ENCODE data around the gene SMYD4. TPM values are rescaled to one million over a fixed set of nuclear protein-coding genes. Genes with fewer than 3 reads are reported as not detected.
"Not testable (repeated sequence)": the region's sequence is repeated elsewhere in the genome, so short reads cannot be mapped to it uniquely, and the experiment has no call there.

SMYD4 gene
- total and polyA plus RNA-seq, 4 experiments from 2014 or later, result 3.1 to 31.5 (median 25.7) TPM

- H3K9me3 Mint-ChIP-seq; H3K4me1 Mint-ChIP-seq; H3K4me1 ChIP-seq (ENCODE audit: insufficient read depth, low read length); H3K9me3 ChIP-seq (ENCODE audit: control insufficient read depth in 1 of 2, low read length in 2 of 2); H3K27ac ChIP-seq (ENCODE audit: low read depth, low read length); H3K4me3 Mint-ChIP-seq; DNase-seq; intact Hi-C loops (cut with micrococcal nuclease); H3K27me3 Mint-ChIP-seq; H3K27me3 ChIP-seq (ENCODE audit: insufficient read depth, low read length); POLR2A ChIA-PET (ENCODE audit: partially characterized antibody); H3K4me3 ChIP-seq (ENCODE audit: low read length in 2 of 2): not testable (repeated sequence)
- CTCF ChIA-PET (ENCODE audit: partially characterized antibody), result interaction anchor here (1.2 kb wide), 1 partner anchor 56 kb away, joined by 3 read pairs; no protein-coding TSS in a partner anchor
- peak overlapping the region in 2 of 7 donors; percentile 58 to 85 for H3K27ac Mint-ChIP-seq
- H3K36me3 ChIP-seq (ENCODE audit: insufficient read depth, low read length), result peaks cover 16% of the 10 kb centered on the region
- peaks cover 21 to 40% of the 10 kb centered on the region in 2 donors for H3K36me3 Mint-ChIP-seq
These were observed 19.9 kb downstream of the SMYD4 start for GRCh38 chr17:1809815-1810214.

GRCh38 chr17:1808644-1809043 lies 21.1 kb downstream of the SMYD4 start:
- Mint-ChIP-seq H3K36me3 (peaks cover 27 to 44% of the 10 kb centered on the region in 2 donors), H3K9me3 (no peaks in the 10 kb centered on the region), H3K27ac (no peak overlapping the region), H3K4me3 (no peak overlapping the region), H3K27me3 (no peaks in the 10 kb centered on the region), H3K4me1 (peaks cover 0 to 3% (median under 1%) of the 10 kb centered on the region in 4 donors)
- Histone ChIP-seq H3K36me3 (ENCODE audit: insufficient read depth, low read length) (peaks cover 16% of the 10 kb centered on the region), H3K27ac (ENCODE audit: low read depth, low read length) (no peak overlapping the region), H3K4me1 (ENCODE audit: insufficient read depth, low read length) (no peaks in the 10 kb centered on the region), H3K27me3 (ENCODE audit: insufficient read depth, low read length) (no peaks in the 10 kb centered on the region), H3K9me3 (ENCODE audit: control insufficient read depth in 1 of 2, low read length in 2 of 2) (no peaks in the 10 kb centered on the region), H3K4me3 (ENCODE audit: low read length in 2 of 2) (no peak overlapping the region)
- DNase-seq, result no peak
- ChIA-PET POLR2A (ENCODE audit: partially characterized antibody) (no interaction called here), CTCF (ENCODE audit: partially characterized antibody) (no interaction called here)
- intact Hi-C loops (cut with micrococcal nuclease), result no loop called here

GRCh38 chr17:1807890-1808289 lies 21.8 kb downstream of the SMYD4 start:
- intact Hi-C loops (cut with micrococcal nuclease), result no loop called here
- ChIA-PET CTCF (ENCODE audit: partially characterized antibody) (no interaction called here), POLR2A (ENCODE audit: partially characterized antibody) (no interaction called here)
- H3K4me1 ChIP-seq (ENCODE audit: insufficient read depth, low read length), result no peaks in the 10 kb centered on the region
- H3K9me3 ChIP-seq (ENCODE audit: control insufficient read depth in 1 of 2, low read length in 2 of 2), result no peaks in the 10 kb centered on the region
- H3K27me3 Mint-ChIP-seq, result no peaks in the 10 kb centered on the region
- peak overlapping the region in 1 of 7 donors; percentile 41 for H3K27ac Mint-ChIP-seq
- no peak for DNase-seq
- H3K36me3 ChIP-seq (ENCODE audit: insufficient read depth, low read length), result peaks cover 16% of the 10 kb centered on the region
- peaks cover 0 to 3% (median under 1%) of the 10 kb centered on the region in 4 donors for H3K4me1 Mint-ChIP-seq
- H3K27me3 ChIP-seq (ENCODE audit: insufficient read depth, low read length), result no peaks in the 10 kb centered on the region
- H3K9me3 Mint-ChIP-seq, result no peaks in the 10 kb centered on the region
- H3K27ac ChIP-seq (ENCODE audit: low read depth, low read length), result no peak overlapping the region
- H3K36me3 Mint-ChIP-seq, result peaks cover 27 to 47% of the 10 kb centered on the region in 2 donors
- H3K4me3 ChIP-seq (ENCODE audit: low read length in 2 of 2), result no peak overlapping the region
- H3K4me3 Mint-ChIP-seq, result no peak overlapping the region

- no peaks in the 10 kb centered on the region for H3K9me3 Mint-ChIP-seq
- Histone ChIP-seq H3K9me3 (ENCODE audit: control insufficient read depth in 1 of 2, low read length in 2 of 2) (no peaks in the 10 kb centered on the region), H3K4me1 (ENCODE audit: insufficient read depth, low read length) (no peaks in the 10 kb centered on the region), H3K27ac (ENCODE audit: low read depth, low read length) (no peak overlapping the region), H3K27me3 (ENCODE audit: insufficient read depth, low read length) (no peaks in the 10 kb centered on the region), H3K36me3 (ENCODE audit: insufficient read depth, low read length) (peaks cover 12% of the 10 kb centered on the region), H3K4me3 (ENCODE audit: low read length in 2 of 2) (no peak overlapping the region)
- no peaks in the 10 kb centered on the region for H3K27me3 Mint-ChIP-seq
- peaks cover 29 to 39% of the 10 kb centered on the region in 2 donors for H3K36me3 Mint-ChIP-seq
- no peak for DNase-seq
- CTCF ChIA-PET (ENCODE audit: partially characterized antibody), result no interaction called here
- H3K4me1 Mint-ChIP-seq, result peaks cover 0 to 1% (median 0%) of the 10 kb centered on the region in 4 donors
- POLR2A ChIA-PET (ENCODE audit: partially characterized antibody), result no interaction called here
- H3K4me3 Mint-ChIP-seq, result no peak overlapping the region
- no peak overlapping the region for H3K27ac Mint-ChIP-seq
- intact Hi-C loops (cut with micrococcal nuclease), result no loop called here
These were observed 26.4 kb downstream of the SMYD4 start for GRCh38 chr17:1803280-1803679.

- H3K4me1 Mint-ChIP-seq, result peaks cover 0 to 2% (median 1%) of the 10 kb centered on the region in 4 donors
- ChIA-PET CTCF (ENCODE audit: partially characterized antibody) (no interaction called here), POLR2A (ENCODE audit: partially characterized antibody) (no interaction called here)
- peaks cover 23 to 33% of the 10 kb centered on the region in 2 donors for H3K36me3 Mint-ChIP-seq
- peak overlapping the region in 1 of 7 donors; percentile 42 for H3K27ac Mint-ChIP-seq
- peaks cover 12% of the 10 kb centered on the region for H3K36me3 ChIP-seq (ENCODE audit: insufficient read depth, low read length)
- H3K27ac ChIP-seq (ENCODE audit: low read depth, low read length), result no peak overlapping the region
- H3K4me3 Mint-ChIP-seq, result no peak overlapping the region
- intact Hi-C loops (cut with micrococcal nuclease), result no loop called here
- H3K9me3 Mint-ChIP-seq, result peaks cover 0 to under 1% (median 0%) of the 10 kb centered on the region in 8 donors
- H3K27me3 Mint-ChIP-seq, result no peaks in the 10 kb centered on the region
- no peaks in the 10 kb centered on the region for H3K4me1 ChIP-seq (ENCODE audit: insufficient read depth, low read length)
- DNase-seq, result no peak
- H3K9me3 ChIP-seq (ENCODE audit: control insufficient read depth in 1 of 2, low read length in 2 of 2), result no peaks in the 10 kb centered on the region
- H3K27me3 ChIP-seq (ENCODE audit: insufficient read depth, low read length), result no peaks in the 10 kb centered on the region
- no peak overlapping the region for H3K4me3 ChIP-seq (ENCODE audit: low read length in 2 of 2)
These were observed 27.3 kb downstream of the SMYD4 start for GRCh38 chr17:1802429-1802828.

GRCh38 chr17:1800712-1801111 lies 29.0 kb downstream of the SMYD4 start:
- H3K4me1 Mint-ChIP-seq, result peaks cover 0 to 10% (median 7%) of the 10 kb centered on the region in 4 donors
- POLR2A ChIA-PET (ENCODE audit: partially characterized antibody), result no interaction called here

GRCh38 chr17:1800240-1800639 lies 29.5 kb downstream of the SMYD4 start:
- peaks cover 0 to 2% (median 0%) of the 10 kb centered on the region in 8 donors for H3K9me3 Mint-ChIP-seq
- H3K36me3 ChIP-seq (ENCODE audit: insufficient read depth, low read length), result peaks cover 12% of the 10 kb centered on the region
- no peaks in the 10 kb centered on the region for H3K27me3 Mint-ChIP-seq
- no peak overlapping the region for H3K4me3 ChIP-seq (ENCODE audit: low read length in 2 of 2)
- ChIA-PET POLR2A (ENCODE audit: partially characterized antibody) (interaction anchor here (1.3 kb wide), 1 partner anchor 36 kb away, joined by 3 read pairs; no protein-coding TSS in a partner anchor), CTCF (ENCODE audit: partially characterized antibody) (interaction anchor here (2.0 kb wide), 1 partner anchor 79 kb away, joined by 8 read pairs; no protein-coding TSS in a partner anchor)
- H3K27ac ChIP-seq (ENCODE audit: low read depth, low read length), result no peak overlapping the region
- no peaks in the 10 kb centered on the region for H3K9me3 ChIP-seq (ENCODE audit: control insufficient read depth in 1 of 2, low read length in 2 of 2)
- H3K4me3 Mint-ChIP-seq, result no peak overlapping the region
- H3K4me1 ChIP-seq (ENCODE audit: insufficient read depth, low read length), result no peaks in the 10 kb centered on the region
- H3K4me1 Mint-ChIP-seq, result peaks cover 0 to 10% (median 7%) of the 10 kb centered on the region in 4 donors
- H3K36me3 Mint-ChIP-seq, result peaks cover 22 to 35% of the 10 kb centered on the region in 2 donors
- intact Hi-C loops (cut with micrococcal nuclease), result no loop called here
- H3K27ac Mint-ChIP-seq, result no peak overlapping the region
- H3K27me3 ChIP-seq (ENCODE audit: insufficient read depth, low read length), result no peaks in the 10 kb centered on the region
- no peak for DNase-seq

More at GRCh38 chr17:1800712-1801111, 29.0 kb downstream of the SMYD4 start:
- Histone ChIP-seq H3K36me3 (ENCODE audit: insufficient read depth, low read length) (peaks cover 12% of the 10 kb centered on the region), H3K4me3 (ENCODE audit: low read length in 2 of 2) (no peak overlapping the region), H3K9me3 (ENCODE audit: control insufficient read depth in 1 of 2, low read length in 2 of 2) (no peaks in the 10 kb centered on the region), H3K4me1 (ENCODE audit: insufficient read depth, low read length) (no peaks in the 10 kb centered on the region), H3K27me3 (ENCODE audit: insufficient read depth, low read length) (no peaks in the 10 kb centered on the region), H3K27ac (ENCODE audit: low read depth, low read length) (no peak overlapping the region)
- Mint-ChIP-seq H3K9me3 (peaks cover 0 to 2% (median 0%) of the 10 kb centered on the region in 8 donors), H3K27me3 (no peaks in the 10 kb centered on the region), H3K36me3 (peaks cover 22 to 35% of the 10 kb centered on the region in 2 donors), H3K27ac (no peak overlapping the region), H3K4me3 (no peak overlapping the region)
- CTCF ChIA-PET (ENCODE audit: partially characterized antibody), result interaction anchor here (2.0 kb wide), 1 partner anchor 79 kb away, joined by 8 read pairs; no protein-coding TSS in a partner anchor
- no peak for DNase-seq
- intact Hi-C loops (cut with micrococcal nuclease), result no loop called here

Data from CD4-positive, alpha-beta memory T cell (primary cell).